Measurements from ENCODE around the gene LRRC36.

LRRC36 gene

GRCh38 chr16:67294171-67294757 is 32.4 kb upstream of the LRRC36 start:
- DNase-seq (ENCODE audit: low read depth in 1 of 2, low spot score in 1 of 2) = no peak

- no peak for DNase-seq (ENCODE audit: low read depth in 1 of 2, low spot score in 1 of 2)
These were observed 31.7 kb upstream of the LRRC36 start for GRCh38 chr16:67294938-67295361.

GRCh38 chr16:67296420-67296819 is 30.2 kb upstream of the LRRC36 start:
- DNase-seq (ENCODE audit: low read depth in 1 of 2, low spot score in 1 of 2) = no peak

GRCh38 chr16:67298277-67298676 is 28.3 kb upstream of the LRRC36 start:
- no peak for DNase-seq (ENCODE audit: low read depth in 1 of 2, low spot score in 1 of 2)

- DNase-seq (ENCODE audit: low read depth in 1 of 2, low spot score in 1 of 2) = no peak
These were observed 27.3 kb upstream of the LRRC36 start for GRCh38 chr16:67299269-67299668.

GRCh38 chr16:67301080-67301782 is 25.4 kb upstream of the LRRC36 start:
- no peak for DNase-seq (ENCODE audit: low read depth in 1 of 2, low spot score in 1 of 2)

GRCh38 chr16:67302076-67302475 is 24.5 kb upstream of the LRRC36 start:
- DNase-seq (ENCODE audit: low read depth in 1 of 2, low spot score in 1 of 2) = no peak

GRCh38 chr16:67302970-67303369 is 23.6 kb upstream of the LRRC36 start:
- no peak for DNase-seq (ENCODE audit: low read depth in 1 of 2, low spot score in 1 of 2)

GRCh38 chr16:67304020-67304419 is 22.6 kb upstream of the LRRC36 start:
- no peak for DNase-seq (ENCODE audit: low read depth in 1 of 2, low spot score in 1 of 2)

- no peak for DNase-seq (ENCODE audit: low read depth in 1 of 2, low spot score in 1 of 2)
These were observed 21.2 kb upstream of the LRRC36 start for GRCh38 chr16:67305216-67306071.

GRCh38 chr16:67310561-67310960 is 16.1 kb upstream of the LRRC36 start:
- no peak for DNase-seq (ENCODE audit: low read depth in 1 of 2, low spot score in 1 of 2)

- peak in 1 of 2 donors; percentile 62 for DNase-seq (ENCODE audit: low read depth in 1 of 2, low spot score in 1 of 2)
These were observed 14.8 kb upstream of the LRRC36 start for GRCh38 chr16:67311607-67312488.

- DNase-seq (ENCODE audit: low read depth in 1 of 2, low spot score in 1 of 2) = no peak
These were observed 13.9 kb upstream of the LRRC36 start for GRCh38 chr16:67312719-67313118.

- no peak for DNase-seq (ENCODE audit: low read depth in 1 of 2, low spot score in 1 of 2)
These were observed 8.8 kb upstream of the LRRC36 start for GRCh38 chr16:67317853-67318252.

GRCh38 chr16:67326115-67326471 is 522 bp upstream of the LRRC36 start:
- no peak for DNase-seq (ENCODE audit: low read depth in 1 of 2, low spot score in 1 of 2)

GRCh38 chr16:67327743-67328142 is 1.1 kb downstream of the LRRC36 start:
- DNase-seq (ENCODE audit: low read depth in 1 of 2, low spot score in 1 of 2) = no peak

- DNase-seq (ENCODE audit: low read depth in 1 of 2, low spot score in 1 of 2) = no peak
These were observed 3.3 kb downstream of the LRRC36 start for GRCh38 chr16:67329901-67330300.

GRCh38 chr16:67333315-67333714 is 6.7 kb downstream of the LRRC36 start:
- DNase-seq (ENCODE audit: low read depth in 1 of 2, low spot score in 1 of 2) = no peak

GRCh38 chr16:67336116-67336515 is 9.5 kb downstream of the LRRC36 start:
- DNase-seq (ENCODE audit: low read depth in 1 of 2, low spot score in 1 of 2) = no peak

- no peak for DNase-seq (ENCODE audit: low read depth in 1 of 2, low spot score in 1 of 2)
These were observed 10.0 kb downstream of the LRRC36 start for GRCh38 chr16:67336648-67337047.

- no peak for DNase-seq (ENCODE audit: low read depth in 1 of 2, low spot score in 1 of 2)
These were observed 12.8 kb downstream of the LRRC36 start for GRCh38 chr16:67339453-67339852.

Measured in stimulated activated CD4-positive, alpha-beta T cell treated with anti-CD3 and anti-CD28 coated beads, Interleukin-15, amount 100 ng/mL, for 1 hour (primary cell).